ENCODE measurements around the gene TNFRSF25. TPM values are rescaled to one million over a fixed set of nuclear protein-coding genes. Genes with fewer than 3 reads are reported as not detected.

TNFRSF25 gene
- total and polyA plus RNA-seq, 9 of the 15 experiments (the other 6 are each of a cell fraction or from before 2014, with no cell fraction given): 0.24 to 0.49 TPM; not detected in 7

- TF ChIP-seq ZC3H11A (IDR thresholded peaks at IDR 0.05; ENCODE audit: low read depth, low read length) (no peak), SMC3 (conservative IDR thresholded peaks at IDR 0.05; ENCODE audit: insufficient read depth, low read depth, low read length) (peak; percentile 53), SRF (CRISPR knock-in tag; IDR thresholded peaks at IDR 0.05) (0 out of 4 replicates have a peak, but pooled peaks of 1 of the 2 experiments have one; percentile 5), CC2D1A (IDR thresholded peaks at IDR 0.05) (no peak), ZNF24 (IDR thresholded peaks at IDR 0.05) (no peak), CREM (IDR thresholded peaks at IDR 0.05; ENCODE audit: low read depth) (0 out of 2 replicates have a peak, but pooled peaks have one; percentile 20), CREBBP (IDR thresholded peaks at IDR 0.05; ENCODE audit: low read depth, low read length) (no peak)
- TF ChIP-seq, protein P1, sequence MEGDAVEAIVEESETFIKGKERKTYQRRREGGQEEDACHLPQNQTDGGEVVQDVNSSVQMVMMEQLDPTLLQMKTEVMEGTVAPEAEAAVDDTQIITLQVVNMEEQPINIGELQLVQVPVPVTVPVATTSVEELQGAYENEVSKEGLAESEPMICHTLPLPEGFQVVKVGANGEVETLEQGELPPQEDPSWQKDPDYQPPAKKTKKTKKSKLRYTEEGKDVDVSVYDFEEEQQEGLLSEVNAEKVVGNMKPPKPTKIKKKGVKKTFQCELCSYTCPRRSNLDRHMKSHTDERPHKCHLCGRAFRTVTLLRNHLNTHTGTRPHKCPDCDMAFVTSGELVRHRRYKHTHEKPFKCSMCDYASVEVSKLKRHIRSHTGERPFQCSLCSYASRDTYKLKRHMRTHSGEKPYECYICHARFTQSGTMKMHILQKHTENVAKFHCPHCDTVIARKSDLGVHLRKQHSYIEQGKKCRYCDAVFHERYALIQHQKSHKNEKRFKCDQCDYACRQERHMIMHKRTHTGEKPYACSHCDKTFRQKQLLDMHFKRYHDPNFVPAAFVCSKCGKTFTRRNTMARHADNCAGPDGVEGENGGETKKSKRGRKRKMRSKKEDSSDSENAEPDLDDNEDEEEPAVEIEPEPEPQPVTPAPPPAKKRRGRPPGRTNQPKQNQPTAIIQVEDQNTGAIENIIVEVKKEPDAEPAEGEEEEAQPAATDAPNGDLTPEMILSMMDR (IDR thresholded peaks at IDR 0.05 in 2 of 3, conservative IDR thresholded peaks at IDR 0.05 in 1 of 3; ENCODE audit: insufficient read depth in 2 of 3, low read depth in 1 of 3, low read length in 3 of 3): peak; percentile 95 to 97 (median 97)
- TF ChIP-seq, protein P2, sequence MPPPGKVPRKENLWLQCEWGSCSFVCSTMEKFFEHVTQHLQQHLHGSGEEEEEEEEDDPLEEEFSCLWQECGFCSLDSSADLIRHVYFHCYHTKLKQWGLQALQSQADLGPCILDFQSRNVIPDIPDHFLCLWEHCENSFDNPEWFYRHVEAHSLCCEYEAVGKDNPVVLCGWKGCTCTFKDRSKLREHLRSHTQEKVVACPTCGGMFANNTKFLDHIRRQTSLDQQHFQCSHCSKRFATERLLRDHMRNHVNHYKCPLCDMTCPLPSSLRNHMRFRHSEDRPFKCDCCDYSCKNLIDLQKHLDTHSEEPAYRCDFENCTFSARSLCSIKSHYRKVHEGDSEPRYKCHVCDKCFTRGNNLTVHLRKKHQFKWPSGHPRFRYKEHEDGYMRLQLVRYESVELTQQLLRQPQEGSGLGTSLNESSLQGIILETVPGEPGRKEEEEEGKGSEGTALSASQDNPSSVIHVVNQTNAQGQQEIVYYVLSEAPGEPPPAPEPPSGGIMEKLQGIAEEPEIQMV (tag; conservative IDR thresholded peaks at IDR 0.05; ENCODE audit: low read depth): no peak
- TF ChIP-seq, protein P3, sequence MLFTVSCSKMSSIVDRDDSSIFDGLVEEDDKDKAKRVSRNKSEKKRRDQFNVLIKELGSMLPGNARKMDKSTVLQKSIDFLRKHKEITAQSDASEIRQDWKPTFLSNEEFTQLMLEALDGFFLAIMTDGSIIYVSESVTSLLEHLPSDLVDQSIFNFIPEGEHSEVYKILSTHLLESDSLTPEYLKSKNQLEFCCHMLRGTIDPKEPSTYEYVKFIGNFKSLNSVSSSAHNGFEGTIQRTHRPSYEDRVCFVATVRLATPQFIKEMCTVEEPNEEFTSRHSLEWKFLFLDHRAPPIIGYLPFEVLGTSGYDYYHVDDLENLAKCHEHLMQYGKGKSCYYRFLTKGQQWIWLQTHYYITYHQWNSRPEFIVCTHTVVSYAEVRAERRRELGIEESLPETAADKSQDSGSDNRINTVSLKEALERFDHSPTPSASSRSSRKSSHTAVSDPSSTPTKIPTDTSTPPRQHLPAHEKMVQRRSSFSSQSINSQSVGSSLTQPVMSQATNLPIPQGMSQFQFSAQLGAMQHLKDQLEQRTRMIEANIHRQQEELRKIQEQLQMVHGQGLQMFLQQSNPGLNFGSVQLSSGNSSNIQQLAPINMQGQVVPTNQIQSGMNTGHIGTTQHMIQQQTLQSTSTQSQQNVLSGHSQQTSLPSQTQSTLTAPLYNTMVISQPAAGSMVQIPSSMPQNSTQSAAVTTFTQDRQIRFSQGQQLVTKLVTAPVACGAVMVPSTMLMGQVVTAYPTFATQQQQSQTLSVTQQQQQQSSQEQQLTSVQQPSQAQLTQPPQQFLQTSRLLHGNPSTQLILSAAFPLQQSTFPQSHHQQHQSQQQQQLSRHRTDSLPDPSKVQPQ (CRISPR knock-in tag; IDR thresholded peaks at IDR 0.05; ENCODE audit: borderline replicate concordance): no peak
These were observed 23.8 kb upstream of the TNFRSF25 start (continued) for GRCh38 chr1:6489799-6490180.
